ENCODE data around the gene DOC2B. TPM values are rescaled to one million over a fixed set of nuclear protein-coding genes. Genes with fewer than 3 reads are reported as not detected.

DOC2B gene
- total RNA-seq (under 1 TPM in 3 of 5 donors, not detected in 2; 0.05 to 0.16 (median 0.09) TPM), total RNA-seq (0 to 0.21 (median 0.07) reads per million in 29 experiments)
- 0.07 TPM for total RNA-seq (2013)

GRCh38 chr17:181245-182049 lies at the start of gene DOC2B:
Gene DOC2B, minus strand, starts transcription at chr17:181650. Its CDS starts 171 bp downstream, at chr17:181479.
- Histone ChIP-seq H3K27ac (ENCODE audit: low read length) (no peak within 1 kb of the TSS), H3K9me3 (no peaks in the 10 kb centered on the region), H3K27me3 (replicated peaks in 1 of 2; ENCODE audit: control insufficient read depth in 2 of 2, extremely low read depth in 1 of 2, insufficient read depth in 2 of 2, low read length in 1 of 2) (peaks cover 0 to 73% of the 10 kb centered on the region in 2 experiments), H3K36me3 (ENCODE audit: control insufficient read depth in 2 of 2, extremely low read depth in 1 of 2, insufficient read depth in 1 of 2, low read length in 1 of 2) (no peaks in the 10 kb centered on the region), H3K4me3 (ENCODE audit: control insufficient read depth in 1 of 2, extremely low read depth in 1 of 2, low read length in 1 of 2) (peak within 1 kb of the TSS in 1 of 2 donors; percentile 35), H3K4me1 (ENCODE audit: control insufficient read depth in 1 of 2, extremely low read depth in 1 of 2, insufficient read depth in 2 of 2, low read length in 2 of 2) (peaks cover 0 to 11% of the 10 kb centered on the region in 2 experiments)
- Mint-ChIP-seq H3K9me3 (no peaks in the 10 kb centered on the region), H3K36me3 (no peaks in the 10 kb centered on the region), H3K4me1 (peaks cover 0 to 25% (median 2%) of the 10 kb centered on the region in 3 donors), H3K4me3 (peak within 1 kb of the TSS; percentile 31 to 71 (median 57)), H3K27ac (no peak within 1 kb of the TSS), H3K27me3 (peaks cover 45 to 66% of the 10 kb centered on the region in 2 donors)
- ChIA-PET POLR2A (no interaction called here), CTCF (no interaction called here)
- ATAC-seq (replicated peaks in 1 of 4) (peak; percentile 44 to 72 (median 56)), DNase-seq (peak in 4 of 35 experiments; percentile 7 to 14 (median 12))
- WGBS (ENCODE audit: insufficient coverage) = 6% methylated on average over 120 of the region's 120 CpGs

GRCh38 chr17:230395-230770 lies 48.9 kb upstream of the DOC2B start:
- H3K9me3 ChIP-seq = no peaks in the 10 kb centered on the region
- no peaks in the 10 kb centered on the region for H3K9me3 Mint-ChIP-seq
- peaks cover 0 to 15% of the 10 kb centered on the region in 2 experiments for H3K27me3 ChIP-seq (replicated peaks in 1 of 2; ENCODE audit: control insufficient read depth in 2 of 2, extremely low read depth in 1 of 2, insufficient read depth in 2 of 2, low read length in 1 of 2)
- H3K4me3 Mint-ChIP-seq = no peak overlapping the region
- CTCF ChIA-PET = no interaction called here
- H3K4me3 ChIP-seq (ENCODE audit: control insufficient read depth in 1 of 2, extremely low read depth in 1 of 2, low read length in 1 of 2) = no peak overlapping the region
- POLR2A ChIA-PET = no interaction called here
- no peak overlapping the region for H3K27ac ChIP-seq (ENCODE audit: low read length)
- H3K36me3 ChIP-seq (ENCODE audit: control insufficient read depth in 2 of 2, extremely low read depth in 1 of 2, insufficient read depth in 1 of 2, low read length in 1 of 2) = no peaks in the 10 kb centered on the region
- no peak for DNase-seq
- ATAC-seq (replicated peaks in 1 of 4) = no peak
- 84% methylated on average over 7 of the region's 7 CpGs for WGBS (ENCODE audit: insufficient coverage)
- H3K4me1 Mint-ChIP-seq = no peaks in the 10 kb centered on the region
- H3K27me3 Mint-ChIP-seq = peaks cover 0 to 2% of the 10 kb centered on the region in 2 donors
- no peaks in the 10 kb centered on the region for H3K36me3 Mint-ChIP-seq
- no peak overlapping the region for H3K27ac Mint-ChIP-seq
- no peaks in the 10 kb centered on the region for H3K4me1 ChIP-seq (ENCODE audit: control insufficient read depth in 1 of 2, extremely low read depth in 1 of 2, insufficient read depth in 2 of 2, low read length in 2 of 2)

GRCh38 chr17:229709-230394 lies 48.4 kb upstream of the DOC2B start:
- Histone ChIP-seq H3K27ac (ENCODE audit: low read length) (no peak overlapping the region), H3K27me3 (replicated peaks in 1 of 2; ENCODE audit: control insufficient read depth in 2 of 2, extremely low read depth in 1 of 2, insufficient read depth in 2 of 2, low read length in 1 of 2) (peaks cover 0 to 15% of the 10 kb centered on the region in 2 experiments), H3K9me3 (no peaks in the 10 kb centered on the region), H3K4me3 (ENCODE audit: control insufficient read depth in 1 of 2, extremely low read depth in 1 of 2, low read length in 1 of 2) (no peak overlapping the region), H3K36me3 (ENCODE audit: control insufficient read depth in 2 of 2, extremely low read depth in 1 of 2, insufficient read depth in 1 of 2, low read length in 1 of 2) (no peaks in the 10 kb centered on the region), H3K4me1 (ENCODE audit: control insufficient read depth in 1 of 2, extremely low read depth in 1 of 2, insufficient read depth in 2 of 2, low read length in 2 of 2) (no peaks in the 10 kb centered on the region)
- ATAC-seq (replicated peaks in 1 of 4) (no peak), DNase-seq (no peak)
- ChIA-PET POLR2A (no interaction called here), CTCF (no interaction called here)
- Mint-ChIP-seq H3K9me3 (no peaks in the 10 kb centered on the region), H3K27ac (no peak overlapping the region), H3K4me3 (no peak overlapping the region), H3K4me1 (no peaks in the 10 kb centered on the region), H3K36me3 (no peaks in the 10 kb centered on the region), H3K27me3 (peaks cover 0 to 1% of the 10 kb centered on the region in 2 donors)
- whole genome bisulfite sequencing (ENCODE audit: insufficient coverage) = 94% methylated on average over 4 of the region's 15 CpGs

- no peak overlapping the region for H3K27ac Mint-ChIP-seq
- CTCF ChIA-PET = no interaction called here
These were observed 47.7 kb upstream of the DOC2B start for GRCh38 chr17:228951-229708.

GRCh38 chr17:227946-228615 lies 46.6 kb upstream of the DOC2B start:
- no peaks in the 10 kb centered on the region for H3K9me3 ChIP-seq
- peaks cover 0 to 4% (median 0%) of the 10 kb centered on the region in 3 donors for H3K9me3 Mint-ChIP-seq
- no peak overlapping the region for H3K27ac ChIP-seq (ENCODE audit: low read length)
- H3K4me3 Mint-ChIP-seq = no peak overlapping the region
- H3K4me1 Mint-ChIP-seq = no peaks in the 10 kb centered on the region
- no peak overlapping the region for H3K27ac Mint-ChIP-seq
- no peak overlapping the region for H3K4me3 ChIP-seq (ENCODE audit: control insufficient read depth in 1 of 2, extremely low read depth in 1 of 2, low read length in 1 of 2)
- ATAC-seq (replicated peaks in 1 of 4) (no peak), DNase-seq (no peak)
- H3K36me3 ChIP-seq (ENCODE audit: control insufficient read depth in 2 of 2, extremely low read depth in 1 of 2, insufficient read depth in 1 of 2, low read length in 1 of 2) = no peaks in the 10 kb centered on the region
- ChIA-PET CTCF (no interaction called here), POLR2A (no interaction called here)
- WGBS (ENCODE audit: insufficient coverage) = 80% methylated on average over 12 of the region's 19 CpGs
- H3K36me3 Mint-ChIP-seq = no peaks in the 10 kb centered on the region
- no peaks in the 10 kb centered on the region for H3K27me3 Mint-ChIP-seq
- H3K4me1 ChIP-seq (ENCODE audit: control insufficient read depth in 1 of 2, extremely low read depth in 1 of 2, insufficient read depth in 2 of 2, low read length in 2 of 2) = no peaks in the 10 kb centered on the region
- peaks cover 0 to 2% of the 10 kb centered on the region in 2 experiments for H3K27me3 ChIP-seq (replicated peaks in 1 of 2; ENCODE audit: control insufficient read depth in 2 of 2, extremely low read depth in 1 of 2, insufficient read depth in 2 of 2, low read length in 1 of 2)

More at GRCh38 chr17:228951-229708, 47.7 kb upstream of the DOC2B start:
- ATAC-seq (replicated peaks in 1 of 4) = no peak
- peaks cover 0 to 8% of the 10 kb centered on the region in 2 experiments for H3K27me3 ChIP-seq (replicated peaks in 1 of 2; ENCODE audit: control insufficient read depth in 2 of 2, extremely low read depth in 1 of 2, insufficient read depth in 2 of 2, low read length in 1 of 2)
- no peaks in the 10 kb centered on the region for H3K27me3 Mint-ChIP-seq
- H3K4me3 ChIP-seq (ENCODE audit: control insufficient read depth in 1 of 2, extremely low read depth in 1 of 2, low read length in 1 of 2) = no peak overlapping the region
- no peaks in the 10 kb centered on the region for H3K36me3 Mint-ChIP-seq
- DNase-seq = no peak
- no peak overlapping the region for H3K4me3 Mint-ChIP-seq
- H3K27ac ChIP-seq (ENCODE audit: low read length) = no peak overlapping the region
- POLR2A ChIA-PET = no interaction called here
- WGBS (ENCODE audit: insufficient coverage) = 62% methylated on average over 3 of the region's 8 CpGs
- no peaks in the 10 kb centered on the region for H3K4me1 Mint-ChIP-seq
- no peaks in the 10 kb centered on the region for H3K36me3 ChIP-seq (ENCODE audit: control insufficient read depth in 2 of 2, extremely low read depth in 1 of 2, insufficient read depth in 1 of 2, low read length in 1 of 2)
- no peaks in the 10 kb centered on the region for H3K4me1 ChIP-seq (ENCODE audit: control insufficient read depth in 1 of 2, extremely low read depth in 1 of 2, insufficient read depth in 2 of 2, low read length in 2 of 2)
- H3K9me3 Mint-ChIP-seq = peaks cover 0 to 4% (median 0%) of the 10 kb centered on the region in 3 donors
- H3K9me3 ChIP-seq = no peaks in the 10 kb centered on the region
